CD14-positive monocyte (primary cell): ENCODE measurements around the gene TLE7. TPM values are rescaled to one million over a fixed set of nuclear protein-coding genes. Genes with fewer than 3 reads are reported as not detected.

ENCODE experiments used
- DNase-seq, 3 donors: peaks; one replicate each; pipeline ENCODE4 v3.0.0-alpha.2; 2011 to 2022
- H2AFZ ChIP-seq: 2 replicates; pipeline ENCODE4 v1.6.0; 2012; ENCODE audit warnings: mild to moderate bottlenecking, low read depth, low read length, inconsistent platforms; ENCODE audit not compliant: insufficient read depth, poor library complexity, severe bottlenecking
- H3K27ac ChIP-seq, 2 donors: 1 replicate in 1 of 2; 2 replicates in 1 of 2; pipeline ENCODE4 v1.5.1; 2012 to 2013; ENCODE audit warnings: low read length in 2 of 2, control low read depth in 1 of 2, inconsistent platforms in 1 of 2, low read depth in 1 of 2, mild to moderate bottlenecking in 1 of 2
- H3K27me3 ChIP-seq, 2 donors: one replicate each; pipeline versions ENCODE4 v1.6.0 to v1.6.1; 2011 to 2013; ENCODE audit warnings: low read length in 2 of 2; ENCODE audit not compliant: control insufficient read depth in 2 of 2, insufficient read depth in 2 of 2
- H3K36me3 ChIP-seq, 2 donors: replicated peaks in 1 of 2; 1 replicate in 1 of 2; 2 replicates in 1 of 2; pipeline versions ENCODE4 v1.5.1 to v1.6.1; 2012 to 2013; ENCODE audit warnings: low read length in 2 of 2, control low read depth in 1 of 2, inconsistent platforms in 1 of 2, mild to moderate bottlenecking in 1 of 2; ENCODE audit not compliant: insufficient read depth in 2 of 2, control insufficient read depth in 1 of 2
- H3K4me1 ChIP-seq, 2 donors: 1 replicate in 1 of 2; 2 replicates in 1 of 2; pipeline versions ENCODE4 v1.5.1 to v1.6.1; 2012 to 2013; ENCODE audit warnings: low read length in 2 of 2, control low read depth in 1 of 2, inconsistent platforms in 1 of 2, mild to moderate bottlenecking in 1 of 2, moderate library complexity in 1 of 2; ENCODE audit not compliant: insufficient read depth in 2 of 2, control insufficient read depth in 1 of 2
- H3K4me2 ChIP-seq: replicated peaks from 2 replicates; pipeline ENCODE3; 2012; ENCODE audit warnings: low read length, moderate library complexity, mild to moderate bottlenecking; ENCODE audit not compliant: poor library complexity, severe bottlenecking; ENCODE audit errors: extremely low read depth
- H3K4me3 ChIP-seq, 3 experiments: fragments of 200-600 bp in 1 of 3; sonication (generic) in 1 of 3; replicated peaks in 1 of 3; 1 replicate in 2 of 3; 2 replicates in 1 of 3; pipeline ENCODE4 v1.5.1; 2011 to 2013; ENCODE audit warnings: low read length in 3 of 3, mild to moderate bottlenecking in 3 of 3, control low read depth in 2 of 3, low read depth in 2 of 3, inconsistent platforms in 1 of 3, moderate library complexity in 1 of 3
- H3K79me2 ChIP-seq: 2 replicates; pipeline ENCODE4 v1.6.0; 2012; ENCODE audit warnings: mild to moderate bottlenecking, control low read depth, inconsistent platforms, low read length, moderate library complexity; ENCODE audit not compliant: insufficient read depth
- H3K9ac ChIP-seq: 2 replicates; pipeline ENCODE4 v1.6.0; 2017; ENCODE audit warnings: low read length, mild to moderate bottlenecking; ENCODE audit not compliant: insufficient read depth, poor library complexity, severe bottlenecking
- H3K9me3 ChIP-seq, 2 donors: replicated peaks in 1 of 2; 1 replicate in 1 of 2; 2 replicates in 1 of 2; pipeline versions ENCODE4 v1.5.1 to v1.6.1; 2012 to 2013; ENCODE audit warnings: low read length in 2 of 2, control low read depth in 1 of 2; ENCODE audit not compliant: control insufficient read depth in 1 of 2, insufficient read depth in 1 of 2
- H4K20me1 ChIP-seq: 2 replicates; pipeline ENCODE4 v1.6.0; 2012; ENCODE audit warnings: mild to moderate bottlenecking, low read length, control low read depth, moderate library complexity; ENCODE audit not compliant: insufficient read depth
- H3K27ac Mint-ChIP-seq, 7 donors: one replicate each; pipeline ENCODE4 v1.8.0; 2020; ENCODE audit warnings: mild to moderate bottlenecking in 7 of 7, mixed read lengths in 7 of 7, moderate library complexity in 6 of 7, inconsistent platforms in 2 of 7
- H3K27me3 Mint-ChIP-seq, 3 donors: one replicate each; pipeline ENCODE4 v1.8.0; 2021 to 2022; ENCODE audit warnings: low read depth in 3 of 3, mild to moderate bottlenecking in 3 of 3, mixed read lengths in 3 of 3, moderate library complexity in 3 of 3, inconsistent platforms in 1 of 3
- H3K36me3 Mint-ChIP-seq, 2 donors: one replicate each; pipeline ENCODE4 v1.8.0; 2020; ENCODE audit warnings: mixed read lengths in 2 of 2, inconsistent platforms in 1 of 2, mild to moderate bottlenecking in 1 of 2
- H3K4me1 Mint-ChIP-seq: one replicate; pipeline ENCODE4 v1.8.0; 2020; ENCODE audit warnings: mild to moderate bottlenecking, mixed read lengths
- H3K4me3 Mint-ChIP-seq, 2 donors: one replicate each; pipeline ENCODE4 v1.8.0; 2020; ENCODE audit warnings: mild to moderate bottlenecking in 2 of 2, mixed read lengths in 2 of 2, moderate library complexity in 1 of 2
- H3K9me3 Mint-ChIP-seq, 7 donors: one replicate each; pipeline ENCODE4 v1.8.0; 2020 to 2022; ENCODE audit warnings: mixed read lengths in 7 of 7, mild to moderate bottlenecking in 6 of 7, moderate library complexity in 6 of 7, inconsistent platforms in 2 of 7
- WGBS: methylation state at CpG from one replicate; pipeline ENCODE4 v1.1.5; 2013; ENCODE audit warnings: missing lambda C conversion rate; ENCODE audit not compliant: insufficient coverage; 5-methylcytosine and 5-hydroxymethylcytosine counted together
- intact Hi-C, 2 donors: fragments of 100-400 bp; cut with micrococcal nuclease; formaldehyde crosslinking; loops; one replicate each; pipeline versions ENCODE4 v1.15.0 to v1.15.1; 2023
- polyA plus RNA-seq, 3 donors: library from polyadenylated mRNA; depleted of rRNA in 1 of 3; unstranded in 2 of 3; stranded (reverse) in 1 of 3; fragments of 300-500 nt in 2 of 3; fragments of >200 nt in 1 of 3; fragmentation: Illumina TruSeq in 2 of 3; gene quantifications; 1 replicate in 2 of 3; 2 replicates in 1 of 3; pipeline ENCODE4 v1.2.3, GENCODE V29; 2012 to 2021
- TF ChIP-seq, protein P1 (sequence below): fragments of 200-600 bp; IDR thresholded peaks from one replicate; pipeline ENCODE4 v1.8.0; 2022; ENCODE audit warnings: antibody characterized with exemption, mild to moderate bottlenecking

The TLE7 gene
- polyA plus RNA-seq, 3 donors: not detected

DNA sequence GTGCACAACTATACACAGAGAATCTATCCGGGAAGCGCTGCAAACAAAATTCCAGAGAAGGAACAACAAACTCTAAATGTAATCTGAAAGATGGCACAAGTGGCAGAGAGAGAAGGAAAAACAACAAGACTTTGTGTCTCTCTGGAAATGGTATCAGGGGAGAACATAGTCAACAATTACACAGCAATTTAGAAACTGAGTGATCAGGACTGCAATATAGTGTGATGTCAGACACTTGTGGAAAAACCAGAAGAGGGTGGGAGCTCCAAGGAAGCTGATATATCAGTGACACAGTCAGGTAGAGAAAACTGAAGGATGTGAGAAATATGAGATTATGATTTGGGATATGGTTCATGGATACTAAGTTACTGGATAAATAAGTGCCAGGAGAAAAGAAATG, 39.1 kb upstream of the TLE7 start:
- Histone ChIP-seq H3K4me1 (peaks cover 10 to 20% of the 10 kb centered on the region in 2 donors), H3K27ac (no peak overlapping the region), H3K4me3 (no peak overlapping the region), H3K4me2 (no peak overlapping the region), H3K9me3 (no peaks in the 10 kb centered on the region), H4K20me1 (no peaks in the 10 kb centered on the region), H3K79me2 (no peaks in the 10 kb centered on the region), H3K9ac (no peak overlapping the region), H2AFZ (no peak overlapping the region), H3K36me3 (peaks cover 0 to 20% of the 10 kb centered on the region in 2 donors), H3K27me3 (no peaks in the 10 kb centered on the region)
- intact Hi-C loops: no loop called here
- H3K4me1 Mint-ChIP-seq: peaks cover 17% of the 10 kb centered on the region
- H3K27me3 Mint-ChIP-seq: peaks cover 0 to 5% (median 0%) of the 10 kb centered on the region in 3 donors
- no peak for DNase-seq
- H3K27ac Mint-ChIP-seq: no peak overlapping the region
- TF ChIP-seq, protein P1, sequence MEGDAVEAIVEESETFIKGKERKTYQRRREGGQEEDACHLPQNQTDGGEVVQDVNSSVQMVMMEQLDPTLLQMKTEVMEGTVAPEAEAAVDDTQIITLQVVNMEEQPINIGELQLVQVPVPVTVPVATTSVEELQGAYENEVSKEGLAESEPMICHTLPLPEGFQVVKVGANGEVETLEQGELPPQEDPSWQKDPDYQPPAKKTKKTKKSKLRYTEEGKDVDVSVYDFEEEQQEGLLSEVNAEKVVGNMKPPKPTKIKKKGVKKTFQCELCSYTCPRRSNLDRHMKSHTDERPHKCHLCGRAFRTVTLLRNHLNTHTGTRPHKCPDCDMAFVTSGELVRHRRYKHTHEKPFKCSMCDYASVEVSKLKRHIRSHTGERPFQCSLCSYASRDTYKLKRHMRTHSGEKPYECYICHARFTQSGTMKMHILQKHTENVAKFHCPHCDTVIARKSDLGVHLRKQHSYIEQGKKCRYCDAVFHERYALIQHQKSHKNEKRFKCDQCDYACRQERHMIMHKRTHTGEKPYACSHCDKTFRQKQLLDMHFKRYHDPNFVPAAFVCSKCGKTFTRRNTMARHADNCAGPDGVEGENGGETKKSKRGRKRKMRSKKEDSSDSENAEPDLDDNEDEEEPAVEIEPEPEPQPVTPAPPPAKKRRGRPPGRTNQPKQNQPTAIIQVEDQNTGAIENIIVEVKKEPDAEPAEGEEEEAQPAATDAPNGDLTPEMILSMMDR: no peak
- peaks cover 5 to 19% of the 10 kb centered on the region in 2 donors for H3K36me3 Mint-ChIP-seq
- peaks cover 0 to 1% (median 0%) of the 10 kb centered on the region in 7 donors for H3K9me3 Mint-ChIP-seq
- H3K4me3 Mint-ChIP-seq: no peak overlapping the region
- WGBS: no CpG with 5 or more reads among the region's 2 CpGs

DNA sequence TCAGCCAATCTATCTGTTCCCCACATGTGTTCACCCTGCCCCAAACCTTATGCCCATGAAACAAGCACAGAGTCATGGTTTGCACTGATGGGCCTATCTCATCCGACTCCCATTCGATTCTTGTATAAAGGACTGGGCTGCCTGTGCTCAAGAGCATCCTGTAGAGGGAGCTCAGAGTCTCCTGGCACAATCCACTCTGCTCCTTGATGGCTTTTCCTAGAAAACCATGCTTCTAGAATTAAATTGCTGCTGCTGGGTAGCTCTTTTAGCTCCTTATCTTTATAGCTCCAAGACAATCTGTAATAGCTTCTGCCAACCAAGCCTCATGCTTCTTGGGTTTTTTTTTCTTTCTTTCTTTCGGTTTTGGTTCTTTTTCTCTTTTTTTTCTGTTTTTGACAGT, 37.6 kb upstream of the TLE7 start:
- peaks cover 11% of the 10 kb centered on the region for H3K4me1 Mint-ChIP-seq
- intact Hi-C loops: no loop called here

More for the DNA sequence above, 37.6 kb upstream of the TLE7 start:
- no peak for DNase-seq
- Mint-ChIP-seq H3K27ac (peak overlapping the region in 1 of 7 donors; percentile 3), H3K4me3 (no peak overlapping the region), H3K36me3 (peaks cover 10 to 21% of the 10 kb centered on the region in 2 donors), H3K9me3 (peaks cover 0 to 1% (median 0%) of the 10 kb centered on the region in 7 donors), H3K27me3 (peaks cover 0 to 5% (median 0%) of the 10 kb centered on the region in 3 donors)
- H3K27ac ChIP-seq: no peak overlapping the region
- H3K9me3 ChIP-seq: no peaks in the 10 kb centered on the region
- H2AFZ ChIP-seq: no peak overlapping the region
- no peak overlapping the region for H3K9ac ChIP-seq
- no peaks in the 10 kb centered on the region for H3K27me3 ChIP-seq
- H3K4me2 ChIP-seq: no peak overlapping the region
- no peak overlapping the region for H3K4me3 ChIP-seq
- H4K20me1 ChIP-seq: no peaks in the 10 kb centered on the region
- TF ChIP-seq, protein P1: no peak
- H3K4me1 ChIP-seq: peaks cover 5 to 13% of the 10 kb centered on the region in 2 donors
- H3K36me3 ChIP-seq: peaks cover 5 to 29% of the 10 kb centered on the region in 2 donors
- WGBS: 91% methylated on average over 3 of the region's 3 CpGs
- no peaks in the 10 kb centered on the region for H3K79me2 ChIP-seq
